M059J (cell line): ENCODE measurements around the gene FER. TPM values are rescaled to one million over a fixed set of nuclear protein-coding genes. Genes with fewer than 3 reads are reported as not detected.

ENCODE experiments used
- DNase-seq: peaks from one replicate; pipeline ENCODE4 v3.0.0-alpha.2; 2012; ENCODE audit warnings: low read depth
- total RNA-seq: library from RNA; depleted of rRNA; stranded (reverse); fragments of >200 nt; shearing (Covaris generic); gene quantifications from 2 replicates; pipeline ENCODE4 v1.2.3, GENCODE V29; 2014

FER gene
- total RNA-seq, 1 experiment from 2014 or later = 9.0 TPM

DNA sequence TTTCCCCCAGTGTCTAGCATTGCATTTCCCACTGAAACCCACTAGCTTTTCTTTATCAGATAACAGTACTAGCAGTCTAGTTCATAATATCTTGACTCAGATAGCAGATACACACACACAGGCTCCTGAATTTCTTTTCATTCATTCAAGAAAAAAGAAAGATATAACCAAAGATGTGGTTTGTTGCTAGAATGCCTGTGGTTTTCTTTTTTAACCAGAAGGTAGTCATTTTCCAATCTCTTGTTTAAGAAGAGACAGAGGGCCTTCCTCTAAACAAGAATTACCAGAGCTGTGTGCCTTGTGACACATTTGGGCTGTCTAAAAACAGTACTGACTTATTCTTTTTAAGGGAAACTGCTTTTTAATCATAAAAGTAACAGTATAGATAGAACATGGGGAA is 494.8 kb downstream of the FER start:
- no peak for DNase-seq

DNA sequence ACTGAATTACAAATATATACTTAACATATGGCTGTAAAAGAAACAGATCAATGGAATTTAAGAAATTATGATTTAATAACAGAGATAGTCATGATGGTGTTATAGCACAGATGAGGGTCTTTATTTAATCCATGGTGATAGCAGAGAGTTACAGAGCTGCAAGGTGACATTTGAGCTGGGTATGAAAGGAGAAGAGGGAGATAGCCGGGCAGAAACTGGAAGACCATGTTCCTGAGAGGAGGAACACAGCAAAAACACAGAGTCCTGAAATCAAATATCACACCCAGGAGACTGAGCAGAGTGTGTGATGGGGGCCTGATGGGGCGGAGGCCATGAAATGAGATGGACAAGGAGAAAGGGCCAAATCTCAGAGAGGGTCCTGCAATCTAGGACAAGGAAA is 498.7 kb downstream of the FER start:
- no peak for DNase-seq
